Tibial artery (tissue), 4 donors: ENCODE results near the gene HABP2.

Source experiments
- DNase-seq, 2 donors: peaks; one replicate each; pipeline ENCODE4 v3.0.0-alpha.2; 2019
- H3K27ac ChIP-seq, 2 donors: fragments of 200-600 bp; sonication (generic) in 1 of 2; 1 replicate in 1 of 2; 2 replicates in 1 of 2; pipeline ENCODE4 v1.5.1; 2018 to 2019; ENCODE audit warnings: mild to moderate bottlenecking in 1 of 2
- H3K27me3 ChIP-seq, 2 donors: fragments of 200-600 bp; sonication (generic) in 1 of 2; one replicate each; pipeline versions ENCODE4 v1.5.1 to v1.6.0; 2016 to 2019
- H3K36me3 ChIP-seq, 3 donors: fragments of 200-600 bp; sonication (generic) in 2 of 3; one replicate each; pipeline ENCODE4 v1.5.1; 2016 to 2019; ENCODE audit warnings: mild to moderate bottlenecking in 2 of 3
- H3K4me1 ChIP-seq, 4 donors: fragments of 200-600 bp; sonication (generic) in 2 of 4; 1 replicate in 3 of 4; 2 replicates in 1 of 4; pipeline ENCODE4 v1.5.1; 2016 to 2019
- H3K4me3 ChIP-seq, 2 donors: fragments of 200-600 bp; sonication (generic) in 1 of 2; 1 replicate in 1 of 2; 2 replicates in 1 of 2; pipeline ENCODE4 v1.5.1; 2018 to 2019; ENCODE audit warnings: mild to moderate bottlenecking in 2 of 2
- H3K9me3 ChIP-seq, 3 donors: fragments of 200-600 bp; sonication (generic) in 1 of 3; one replicate each; pipeline ENCODE4 v1.5.1; 2016 to 2019
- CTCF ChIP-seq, 2 experiments: fragments of 200-600 bp in 1 of 2; fragments of 450-650 bp in 1 of 2; IDR thresholded peaks; one replicate each; pipeline ENCODE4 v1.5.1; 2017 to 2019; ENCODE audit warnings: antibody characterized with exemption in 2 of 2, mild to moderate bottlenecking in 1 of 2, moderate library complexity in 1 of 2
- intact Hi-C: fragments of 100-400 bp; cut with DNase I; formaldehyde crosslinking; loops from one replicate; pipeline ENCODE4 v1.15.0; 2023; ENCODE audit warnings: low total_unique reads

HABP2 gene

GRCh38 chr10:113562069-113562468 lies 9.2 kb downstream of the HABP2 start:
- Histone ChIP-seq H3K4me3 (no peak overlapping the region), H3K4me1 (peaks cover 0 to 4% (median 2%) of the 10 kb centered on the region in 4 donors), H3K36me3 (no peaks in the 10 kb centered on the region), H3K27me3 (no peaks in the 10 kb centered on the region), H3K27ac (no peak overlapping the region), H3K9me3 (no peaks in the 10 kb centered on the region)
- DNase-seq = no peak
- intact Hi-C loops = no loop called here
- no peak for TF ChIP-seq CTCF (IDR thresholded peaks at IDR 0.05)

GRCh38 chr10:113562704-113563103 lies 9.9 kb downstream of the HABP2 start:
- Histone ChIP-seq H3K9me3 (no peaks in the 10 kb centered on the region), H3K27ac (no peak overlapping the region), H3K4me3 (no peak overlapping the region), H3K4me1 (peaks cover 0 to 4% (median 0%) of the 10 kb centered on the region in 4 donors), H3K36me3 (no peaks in the 10 kb centered on the region), H3K27me3 (no peaks in the 10 kb centered on the region)
- no peak for TF ChIP-seq CTCF (IDR thresholded peaks at IDR 0.05)
- intact Hi-C loops = no loop called here
- no peak for DNase-seq

DNA sequence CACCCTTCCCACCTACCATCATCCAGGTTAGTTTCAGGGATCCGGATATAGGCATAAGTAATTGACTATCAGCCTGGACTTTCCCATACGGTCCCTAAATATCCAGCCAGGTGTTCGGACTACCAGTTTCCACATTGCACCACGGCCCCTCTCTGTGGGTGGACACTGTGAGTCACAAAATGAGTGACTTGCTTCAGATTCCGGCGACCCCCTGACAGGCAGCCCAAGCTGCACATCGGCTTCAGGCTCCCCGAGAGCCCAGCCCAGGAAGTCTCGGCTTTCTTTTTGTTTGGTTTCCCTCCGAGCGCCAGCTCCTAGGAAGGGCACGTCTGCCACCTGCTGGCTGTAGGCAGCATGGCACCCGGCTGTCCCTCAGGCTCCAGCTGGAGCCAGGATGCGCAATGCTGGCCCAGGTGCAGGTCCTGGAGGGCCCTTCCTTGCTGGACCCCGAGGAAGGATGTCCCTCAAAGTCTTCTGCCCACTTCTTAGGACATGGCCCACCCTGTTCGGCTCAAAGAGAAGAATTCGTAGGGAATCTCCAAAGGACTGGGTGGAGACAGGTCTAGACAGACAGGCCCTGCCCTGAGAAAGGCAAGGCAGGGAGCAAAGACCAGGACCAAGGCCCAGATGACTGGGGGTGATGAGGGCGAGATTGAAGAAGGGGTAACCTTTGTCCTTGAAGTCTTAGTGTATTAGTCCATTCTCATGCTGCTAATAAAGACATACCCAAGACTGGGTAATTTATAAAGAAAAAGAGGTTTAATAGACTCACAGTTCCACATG lies 10.6 kb downstream of the HABP2 start:
- Histone ChIP-seq H3K36me3 (no peaks in the 10 kb centered on the region), H3K27ac (no peak overlapping the region), H3K27me3 (no peaks in the 10 kb centered on the region), H3K4me3 (peak overlapping the region; percentile 37 to 50), H3K4me1 (peaks cover 0 to 4% (median 0%) of the 10 kb centered on the region in 4 donors), H3K9me3 (no peaks in the 10 kb centered on the region)
- DNase-seq = peak; percentile 74 to 82
- TF ChIP-seq CTCF (IDR thresholded peaks at IDR 0.05) = peak; percentile 98 to 100
- intact Hi-C loops = no loop called here

DNA sequence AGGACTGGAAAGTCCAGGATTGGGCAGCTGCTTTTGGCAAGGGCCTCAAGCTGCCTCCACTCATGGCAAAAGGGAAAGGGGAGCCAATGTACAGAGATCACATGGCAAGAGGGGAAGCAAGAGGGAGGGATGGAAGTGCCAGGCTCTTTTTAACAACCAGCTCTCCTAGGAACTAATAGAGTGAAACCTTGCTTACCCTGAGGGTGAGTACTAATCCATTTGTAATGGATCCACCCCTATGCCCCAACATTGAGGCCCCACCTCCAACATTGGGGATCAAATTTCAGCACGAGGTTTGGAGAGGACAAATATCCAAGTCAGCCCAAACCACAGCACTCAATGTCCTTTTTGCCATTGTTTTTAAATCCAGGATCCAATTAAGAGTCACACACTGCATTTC lies 12.5 kb downstream of the HABP2 start:
- no peak for DNase-seq
- H3K4me1 ChIP-seq = peaks cover 0 to 4% (median 0%) of the 10 kb centered on the region in 4 donors
- intact Hi-C loops = no loop called here

DNA sequence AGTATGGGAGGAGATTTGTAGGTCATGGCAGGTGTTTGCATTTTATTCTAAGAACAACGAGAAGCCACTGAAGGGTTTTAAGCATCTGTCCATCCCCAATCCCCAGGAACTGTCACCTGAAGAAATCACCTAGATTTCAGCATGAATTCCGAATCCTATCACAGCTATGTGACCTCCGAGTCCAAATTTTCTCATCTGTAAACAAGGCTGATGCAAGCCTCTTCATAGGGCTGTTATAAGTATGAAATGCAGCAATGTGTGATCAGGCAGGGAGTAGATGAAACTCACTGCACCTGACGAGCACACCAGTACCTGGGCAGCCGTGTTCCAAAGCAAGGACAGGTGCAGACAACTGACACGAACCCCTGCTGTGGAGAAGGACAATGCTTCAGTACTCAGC lies 14.0 kb downstream of the HABP2 start:
- peaks cover 0 to 4% (median 0%) of the 10 kb centered on the region in 3 donors for H3K9me3 ChIP-seq
- no peak for TF ChIP-seq CTCF (IDR thresholded peaks at IDR 0.05)
- H3K4me3 ChIP-seq = no peak overlapping the region
- no peak for DNase-seq
- intact Hi-C loops = no loop called here
- peaks cover 0 to 4% (median 0%) of the 10 kb centered on the region in 4 donors for H3K4me1 ChIP-seq
- H3K36me3 ChIP-seq = no peaks in the 10 kb centered on the region
- H3K27ac ChIP-seq = no peak overlapping the region
- H3K27me3 ChIP-seq = no peaks in the 10 kb centered on the region

More for the DNA sequence above, 12.5 kb downstream of the HABP2 start:
- Histone ChIP-seq H3K9me3 (no peaks in the 10 kb centered on the region), H3K27ac (no peak overlapping the region), H3K36me3 (no peaks in the 10 kb centered on the region), H3K27me3 (no peaks in the 10 kb centered on the region), H3K4me3 (no peak overlapping the region)
- no peak for TF ChIP-seq CTCF (IDR thresholded peaks at IDR 0.05)
